ENCODE results near the gene MAD1L1.

GRCh38 chr7:2230226-2230625 is 2.5 kb downstream of the MAD1L1 start:
- TF ChIP-seq ZFX (IDR thresholded peaks at IDR 0.05) = no peak
- TF ChIP-seq, protein P1, sequence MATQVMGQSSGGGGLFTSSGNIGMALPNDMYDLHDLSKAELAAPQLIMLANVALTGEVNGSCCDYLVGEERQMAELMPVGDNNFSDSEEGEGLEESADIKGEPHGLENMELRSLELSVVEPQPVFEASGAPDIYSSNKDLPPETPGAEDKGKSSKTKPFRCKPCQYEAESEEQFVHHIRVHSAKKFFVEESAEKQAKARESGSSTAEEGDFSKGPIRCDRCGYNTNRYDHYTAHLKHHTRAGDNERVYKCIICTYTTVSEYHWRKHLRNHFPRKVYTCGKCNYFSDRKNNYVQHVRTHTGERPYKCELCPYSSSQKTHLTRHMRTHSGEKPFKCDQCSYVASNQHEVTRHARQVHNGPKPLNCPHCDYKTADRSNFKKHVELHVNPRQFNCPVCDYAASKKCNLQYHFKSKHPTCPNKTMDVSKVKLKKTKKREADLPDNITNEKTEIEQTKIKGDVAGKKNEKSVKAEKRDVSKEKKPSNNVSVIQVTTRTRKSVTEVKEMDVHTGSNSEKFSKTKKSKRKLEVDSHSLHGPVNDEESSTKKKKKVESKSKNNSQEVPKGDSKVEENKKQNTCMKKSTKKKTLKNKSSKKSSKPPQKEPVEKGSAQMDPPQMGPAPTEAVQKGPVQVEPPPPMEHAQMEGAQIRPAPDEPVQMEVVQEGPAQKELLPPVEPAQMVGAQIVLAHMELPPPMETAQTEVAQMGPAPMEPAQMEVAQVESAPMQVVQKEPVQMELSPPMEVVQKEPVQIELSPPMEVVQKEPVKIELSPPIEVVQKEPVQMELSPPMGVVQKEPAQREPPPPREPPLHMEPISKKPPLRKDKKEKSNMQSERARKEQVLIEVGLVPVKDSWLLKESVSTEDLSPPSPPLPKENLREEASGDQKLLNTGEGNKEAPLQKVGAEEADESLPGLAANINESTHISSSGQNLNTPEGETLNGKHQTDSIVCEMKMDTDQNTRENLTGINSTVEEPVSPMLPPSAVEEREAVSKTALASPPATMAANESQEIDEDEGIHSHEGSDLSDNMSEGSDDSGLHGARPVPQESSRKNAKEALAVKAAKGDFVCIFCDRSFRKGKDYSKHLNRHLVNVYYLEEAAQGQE (IDR thresholded peaks at IDR 0.05; ENCODE audit: low read depth) = no peak
- TF ChIP-seq, protein P2, sequence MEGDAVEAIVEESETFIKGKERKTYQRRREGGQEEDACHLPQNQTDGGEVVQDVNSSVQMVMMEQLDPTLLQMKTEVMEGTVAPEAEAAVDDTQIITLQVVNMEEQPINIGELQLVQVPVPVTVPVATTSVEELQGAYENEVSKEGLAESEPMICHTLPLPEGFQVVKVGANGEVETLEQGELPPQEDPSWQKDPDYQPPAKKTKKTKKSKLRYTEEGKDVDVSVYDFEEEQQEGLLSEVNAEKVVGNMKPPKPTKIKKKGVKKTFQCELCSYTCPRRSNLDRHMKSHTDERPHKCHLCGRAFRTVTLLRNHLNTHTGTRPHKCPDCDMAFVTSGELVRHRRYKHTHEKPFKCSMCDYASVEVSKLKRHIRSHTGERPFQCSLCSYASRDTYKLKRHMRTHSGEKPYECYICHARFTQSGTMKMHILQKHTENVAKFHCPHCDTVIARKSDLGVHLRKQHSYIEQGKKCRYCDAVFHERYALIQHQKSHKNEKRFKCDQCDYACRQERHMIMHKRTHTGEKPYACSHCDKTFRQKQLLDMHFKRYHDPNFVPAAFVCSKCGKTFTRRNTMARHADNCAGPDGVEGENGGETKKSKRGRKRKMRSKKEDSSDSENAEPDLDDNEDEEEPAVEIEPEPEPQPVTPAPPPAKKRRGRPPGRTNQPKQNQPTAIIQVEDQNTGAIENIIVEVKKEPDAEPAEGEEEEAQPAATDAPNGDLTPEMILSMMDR (IDR thresholded peaks at IDR 0.05 in 2 of 3, conservative IDR thresholded peaks at IDR 0.05 in 1 of 3; ENCODE audit: borderline replicate concordance in 1 of 3, insufficient read depth in 1 of 3, low read depth in 2 of 3, low read length in 2 of 3) = no peak
- no peak for TF ChIP-seq ZNF274 (IDR thresholded peaks at IDR 0.05; ENCODE audit: low read depth, low read length)
- TF ChIP-seq, protein P3, sequence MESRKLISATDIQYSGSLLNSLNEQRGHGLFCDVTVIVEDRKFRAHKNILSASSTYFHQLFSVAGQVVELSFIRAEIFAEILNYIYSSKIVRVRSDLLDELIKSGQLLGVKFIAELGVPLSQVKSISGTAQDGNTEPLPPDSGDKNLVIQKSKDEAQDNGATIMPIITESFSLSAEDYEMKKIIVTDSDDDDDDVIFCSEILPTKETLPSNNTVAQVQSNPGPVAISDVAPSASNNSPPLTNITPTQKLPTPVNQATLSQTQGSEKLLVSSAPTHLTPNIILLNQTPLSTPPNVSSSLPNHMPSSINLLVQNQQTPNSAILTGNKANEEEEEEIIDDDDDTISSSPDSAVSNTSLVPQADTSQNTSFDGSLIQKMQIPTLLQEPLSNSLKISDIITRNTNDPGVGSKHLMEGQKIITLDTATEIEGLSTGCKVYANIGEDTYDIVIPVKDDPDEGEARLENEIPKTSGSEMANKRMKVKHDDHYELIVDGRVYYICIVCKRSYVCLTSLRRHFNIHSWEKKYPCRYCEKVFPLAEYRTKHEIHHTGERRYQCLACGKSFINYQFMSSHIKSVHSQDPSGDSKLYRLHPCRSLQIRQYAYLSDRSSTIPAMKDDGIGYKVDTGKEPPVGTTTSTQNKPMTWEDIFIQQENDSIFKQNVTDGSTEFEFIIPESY (IDR thresholded peaks at IDR 0.05; ENCODE audit: extremely low read depth, insufficient replicate concordance, low read length) = no peak
- no peak for TF ChIP-seq POLR2A (IDR thresholded peaks at IDR 0.05; ENCODE audit: borderline replicate concordance, extremely low read depth, insufficient read depth, insufficient read length)
